Caki2 (cell line): ENCODE results near the gene SPANXB1. TPM values are rescaled to one million over a fixed set of nuclear protein-coding genes. Genes with fewer than 3 reads are reported as not detected.
A peak's percentile ranks its signal among the peaks of the same experiment; 100 is the strongest.
"Not testable (repeated sequence)": the region's sequence is repeated elsewhere in the genome, so short reads cannot be mapped to it uniquely, and the experiment has no call there.

Source experiments
- DNase-seq: peaks from one replicate; pipeline ENCODE4 v3.0.0-alpha.2; 2015; ENCODE audit warnings: low read depth
- in situ Hi-C: cut with HindIII; loops from 2 replicates; pipeline ENCODE4 v1.10.0; 2016; ENCODE audit warnings: low sequenced_read_pairs, low pct_unique_long_range_greater_than_20kb, mixed read lengths
- total RNA-seq: library from RNA; depleted of rRNA; stranded (reverse); fragments of >200 nt; shearing (Covaris generic); gene quantifications from 2 replicates; pipeline ENCODE4 v1.2.3, GENCODE V29; 2014; ENCODE audit warnings: low replicate concordance; rRNA removed

The SPANXB1 gene
- total RNA-seq = not detected in 2 replicates

DNA sequence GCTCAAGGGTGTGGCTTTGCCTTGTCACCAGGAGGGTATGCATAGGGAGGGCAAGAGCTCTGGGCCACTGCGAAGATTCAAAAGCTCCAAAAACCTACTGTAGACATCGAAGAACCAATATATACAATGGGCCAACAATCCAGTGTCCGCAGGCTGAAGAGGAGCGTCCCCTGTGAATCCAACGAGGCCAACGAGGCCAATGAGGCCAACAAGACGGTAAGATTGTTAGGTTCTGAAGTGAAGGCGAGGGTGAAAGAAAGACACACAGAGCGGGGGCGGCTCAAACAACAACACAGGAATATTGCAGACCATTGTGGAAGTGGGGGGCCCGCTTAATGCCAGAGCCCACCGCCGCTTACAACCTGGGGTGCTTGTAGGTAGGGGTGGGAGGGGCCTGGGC, at the start of gene SPANXB1:
TSS of gene SPANXB1 (plus strand) at position 27 of the 400 bp plus-strand sequence. CDS start at position 127, 100 bp downstream.
- DNase-seq, in situ Hi-C loops: not testable (repeated sequence)

DNA sequence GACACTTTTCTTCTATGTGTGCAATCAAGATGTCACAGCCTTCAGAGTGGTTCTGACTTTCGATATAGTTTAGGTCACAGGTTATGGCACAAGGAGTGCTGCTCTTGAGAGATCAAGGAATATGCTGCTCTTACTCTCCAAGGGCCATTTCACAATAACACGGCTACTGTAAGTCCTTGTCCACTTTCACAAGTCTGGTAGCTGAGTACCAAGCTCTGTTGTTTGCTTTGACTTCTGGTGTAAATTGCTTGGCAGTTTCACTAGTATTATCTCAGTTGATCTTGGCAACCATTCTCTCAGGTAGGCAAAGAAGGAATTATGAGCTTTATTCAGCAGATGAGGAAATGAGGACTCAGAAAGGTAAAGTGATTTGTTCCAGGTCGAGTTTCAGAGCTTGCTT, 35.4 kb upstream of the SPANXB1 start:
- no peak for DNase-seq
- in situ Hi-C loops = no loop called here

- in situ Hi-C loops = no loop called here
- DNase-seq = no peak
Observed at GRCh38 chrX:140971099-140971795, 31.1 kb upstream of the SPANXB1 start.

- in situ Hi-C loops = no loop called here
- no peak for DNase-seq
Observed at GRCh38 chrX:140975472-140975871, 26.9 kb upstream of the SPANXB1 start.

DNA sequence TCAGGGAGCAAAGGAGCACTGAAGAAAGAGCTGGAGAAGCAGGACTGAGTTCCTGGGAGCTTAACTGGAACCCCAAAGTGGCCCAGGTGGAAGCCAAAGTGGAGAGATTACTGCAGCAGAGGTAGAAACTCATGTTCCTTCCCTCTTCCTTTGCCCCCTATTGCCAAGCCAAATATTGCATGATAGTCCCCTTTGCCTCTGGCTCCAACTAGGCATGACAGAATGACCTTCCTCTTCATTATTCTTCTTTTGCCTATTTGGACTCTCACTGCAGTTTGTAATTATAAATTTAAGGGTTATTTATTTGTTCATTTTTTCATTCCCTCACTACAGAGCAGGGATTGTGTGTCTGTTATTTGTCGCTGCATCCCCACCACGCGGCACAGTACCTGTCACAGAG, 22.1 kb upstream of the SPANXB1 start:
- no peak for DNase-seq
- in situ Hi-C loops = no loop called here

- in situ Hi-C loops = no loop called here
- no peak for DNase-seq
Observed at GRCh38 chrX:140983730-140984129, 18.7 kb upstream of the SPANXB1 start.

DNA sequence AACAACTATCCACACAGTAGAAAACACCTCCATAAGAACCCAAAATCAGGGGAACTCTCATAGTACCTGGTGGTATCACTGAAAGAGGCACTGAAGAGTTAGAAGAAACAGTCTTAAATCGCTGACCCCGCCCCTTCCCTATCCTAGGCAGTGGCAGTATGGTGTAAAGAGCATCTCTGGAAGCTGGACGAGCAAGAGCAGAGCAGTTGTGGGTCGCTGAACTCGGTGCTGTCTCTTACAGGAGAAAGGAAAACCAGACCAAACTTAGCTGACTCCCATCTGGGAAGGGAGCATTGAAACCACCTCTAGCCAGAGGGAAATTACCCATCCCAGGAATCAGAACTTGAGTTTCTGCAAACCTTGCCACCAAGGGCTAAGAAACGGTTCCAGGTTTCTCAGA, 2.8 kb downstream of the SPANXB1 start:
- in situ Hi-C loops = not testable (repeated sequence)

DNA sequence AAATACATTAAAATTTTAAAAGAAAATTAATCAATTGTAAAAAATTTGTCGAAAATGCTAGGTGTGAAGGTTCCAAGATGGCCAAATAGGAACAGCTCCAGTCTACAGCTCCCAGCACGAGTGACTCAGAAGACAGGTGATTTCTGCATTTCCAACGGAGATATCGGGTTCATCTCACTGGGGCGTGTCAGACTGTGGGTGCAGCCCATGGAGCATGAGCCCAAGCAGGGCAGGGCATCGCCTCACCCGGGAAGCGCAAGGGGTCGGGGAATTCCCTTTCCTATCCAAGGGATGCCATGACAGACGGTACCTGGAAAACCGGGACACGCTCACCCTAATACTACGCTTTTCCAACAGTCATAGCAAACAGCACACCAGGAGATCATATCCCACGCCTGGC, 41.9 kb downstream of the SPANXB1 start:
- DNase-seq, in situ Hi-C loops: not testable (repeated sequence)

More for the DNA sequence above, 2.8 kb downstream of the SPANXB1 start:
- DNase-seq = not testable (repeated sequence)

DNA sequence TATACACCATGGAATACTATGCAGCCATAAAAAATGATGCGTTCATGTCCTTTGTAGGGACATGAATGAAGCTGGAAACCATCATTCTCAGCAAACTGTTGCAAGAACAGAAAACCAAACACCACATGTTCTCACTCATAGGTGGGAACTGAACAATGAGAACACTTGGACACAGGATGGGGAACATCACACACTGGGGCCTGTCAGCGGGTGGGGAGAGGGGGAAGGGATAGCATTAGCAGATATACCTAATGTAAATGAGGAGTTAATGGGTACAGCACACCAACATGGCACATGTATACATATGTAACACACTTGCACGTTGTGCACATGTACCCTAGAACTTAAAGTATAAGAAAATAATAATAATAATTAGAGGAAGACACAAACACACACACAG, 47.5 kb downstream of the SPANXB1 start:
- in situ Hi-C loops, DNase-seq: not testable (repeated sequence)

DNA sequence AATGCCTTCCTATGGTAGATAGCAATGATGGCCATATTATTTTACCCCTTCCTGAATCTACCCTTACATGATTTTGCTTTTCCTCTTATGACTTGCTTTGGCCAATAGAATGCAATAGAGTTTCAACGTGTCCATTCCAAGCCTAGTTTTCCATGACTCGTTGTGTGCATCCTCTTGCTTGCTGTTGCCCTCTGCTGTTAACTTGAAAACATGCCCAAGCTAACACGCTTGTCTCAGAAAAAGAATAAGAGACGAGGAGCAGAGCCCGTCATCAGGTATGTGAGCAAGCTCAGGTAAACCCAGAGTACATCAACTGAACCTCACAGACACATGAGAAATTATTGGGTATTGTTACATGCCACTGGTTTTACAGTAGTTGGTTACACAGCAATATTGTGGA, 49.7 kb downstream of the SPANXB1 start:
- in situ Hi-C loops = not testable (repeated sequence)

More for the DNA sequence above, 49.7 kb downstream of the SPANXB1 start:
- DNase-seq = peak; percentile 12

Other genes starting within 250 kb of the SPANXB1 start
- gene LDOC1, start 174.5 kb downstream of the SPANXB1 start, total RNA-seq = 2.8 and 3.0 TPM in 2 replicates
- not detected in 2 replicates for gene SPANXC, start 239.9 kb downstream of the SPANXB1 start, total RNA-seq